Subcutaneous adipose tissue (tissue), 4 donors: ENCODE data around the gene AHCTF1. TPM values are rescaled to one million over a fixed set of nuclear protein-coding genes. Genes with fewer than 3 reads are reported as not detected.

ENCODE experiments used
- total RNA-seq, 4 donors: library from RNA; depleted of rRNA; stranded (reverse); fragments of >200 nt; gene quantifications; one replicate each; pipeline ENCODE4 v1.1.0, GENCODE V29; 2016
- TF ChIP-seq, protein P1 (sequence below): fragments of 450-650 bp; IDR thresholded peaks from one replicate; pipeline ENCODE4 v1.5.1; 2016; ENCODE audit warnings: low read depth, mild to moderate bottlenecking, control low read depth, antibody characterized with exemption, moderate library complexity

The AHCTF1 gene
- total RNA-seq, 4 donors from 2014 or later, result 53.9 to 97.5 (median 64.6) TPM

DNA sequence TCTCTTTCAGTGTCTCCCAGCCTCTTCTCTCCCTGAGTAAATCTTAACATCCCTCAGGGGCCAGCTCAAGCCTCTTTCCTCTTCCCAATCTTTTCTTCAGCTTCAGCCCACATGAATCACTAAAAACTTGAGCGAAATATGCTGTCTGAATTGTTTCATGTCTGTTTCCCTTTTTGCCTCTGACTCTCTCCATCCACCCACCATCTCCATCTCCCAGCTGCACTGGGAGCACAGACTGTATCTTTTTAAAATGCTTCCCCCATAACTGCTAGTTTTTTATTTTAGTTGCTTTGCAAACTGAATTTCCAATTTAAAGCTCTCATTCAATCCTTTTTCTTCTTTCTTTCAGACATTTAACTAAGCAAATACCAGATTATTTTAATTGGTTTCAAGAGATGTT lies 3.0 kb upstream of the AHCTF1 start:
- TF ChIP-seq, protein P1, sequence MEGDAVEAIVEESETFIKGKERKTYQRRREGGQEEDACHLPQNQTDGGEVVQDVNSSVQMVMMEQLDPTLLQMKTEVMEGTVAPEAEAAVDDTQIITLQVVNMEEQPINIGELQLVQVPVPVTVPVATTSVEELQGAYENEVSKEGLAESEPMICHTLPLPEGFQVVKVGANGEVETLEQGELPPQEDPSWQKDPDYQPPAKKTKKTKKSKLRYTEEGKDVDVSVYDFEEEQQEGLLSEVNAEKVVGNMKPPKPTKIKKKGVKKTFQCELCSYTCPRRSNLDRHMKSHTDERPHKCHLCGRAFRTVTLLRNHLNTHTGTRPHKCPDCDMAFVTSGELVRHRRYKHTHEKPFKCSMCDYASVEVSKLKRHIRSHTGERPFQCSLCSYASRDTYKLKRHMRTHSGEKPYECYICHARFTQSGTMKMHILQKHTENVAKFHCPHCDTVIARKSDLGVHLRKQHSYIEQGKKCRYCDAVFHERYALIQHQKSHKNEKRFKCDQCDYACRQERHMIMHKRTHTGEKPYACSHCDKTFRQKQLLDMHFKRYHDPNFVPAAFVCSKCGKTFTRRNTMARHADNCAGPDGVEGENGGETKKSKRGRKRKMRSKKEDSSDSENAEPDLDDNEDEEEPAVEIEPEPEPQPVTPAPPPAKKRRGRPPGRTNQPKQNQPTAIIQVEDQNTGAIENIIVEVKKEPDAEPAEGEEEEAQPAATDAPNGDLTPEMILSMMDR, result no peak

DNA sequence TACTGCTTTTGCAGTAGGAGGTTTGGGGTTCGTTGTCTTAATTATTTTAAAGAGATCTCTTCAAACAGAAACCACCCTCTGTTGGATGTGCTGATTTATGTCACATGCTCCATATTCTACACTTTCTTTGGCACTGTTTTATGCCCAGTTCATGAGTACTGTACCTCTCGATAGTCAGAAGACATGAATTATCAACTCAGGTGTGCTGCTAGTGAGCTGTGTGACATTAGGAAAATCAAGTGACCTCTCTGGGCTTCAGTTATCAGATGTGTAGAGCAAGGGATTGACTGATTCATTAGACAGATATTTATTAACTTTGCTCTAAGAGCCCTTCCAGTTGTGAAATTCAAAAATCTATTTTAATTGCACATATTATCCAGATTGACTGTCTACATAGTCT lies 2.1 kb upstream of the AHCTF1 start:
- TF ChIP-seq, protein P1, result no peak

DNA sequence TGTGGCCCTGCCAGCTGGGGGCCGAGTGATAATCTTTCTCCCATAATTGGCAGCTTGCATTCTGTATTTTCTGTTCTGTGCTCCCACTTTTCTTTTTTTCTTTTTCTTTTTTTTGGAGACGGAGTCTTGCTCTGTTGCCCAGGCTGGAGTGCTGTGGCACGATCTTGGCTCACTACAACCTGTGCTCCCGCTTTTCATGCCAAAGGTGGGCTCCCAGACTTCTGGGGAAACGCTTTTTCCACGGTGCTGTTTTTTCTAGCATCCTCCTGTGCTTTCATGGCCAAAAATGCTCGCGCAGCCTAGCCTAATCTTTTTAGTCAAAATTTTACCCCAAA lies 585 bp upstream of the AHCTF1 start:
- TF ChIP-seq, protein P1, result no peak

DNA sequence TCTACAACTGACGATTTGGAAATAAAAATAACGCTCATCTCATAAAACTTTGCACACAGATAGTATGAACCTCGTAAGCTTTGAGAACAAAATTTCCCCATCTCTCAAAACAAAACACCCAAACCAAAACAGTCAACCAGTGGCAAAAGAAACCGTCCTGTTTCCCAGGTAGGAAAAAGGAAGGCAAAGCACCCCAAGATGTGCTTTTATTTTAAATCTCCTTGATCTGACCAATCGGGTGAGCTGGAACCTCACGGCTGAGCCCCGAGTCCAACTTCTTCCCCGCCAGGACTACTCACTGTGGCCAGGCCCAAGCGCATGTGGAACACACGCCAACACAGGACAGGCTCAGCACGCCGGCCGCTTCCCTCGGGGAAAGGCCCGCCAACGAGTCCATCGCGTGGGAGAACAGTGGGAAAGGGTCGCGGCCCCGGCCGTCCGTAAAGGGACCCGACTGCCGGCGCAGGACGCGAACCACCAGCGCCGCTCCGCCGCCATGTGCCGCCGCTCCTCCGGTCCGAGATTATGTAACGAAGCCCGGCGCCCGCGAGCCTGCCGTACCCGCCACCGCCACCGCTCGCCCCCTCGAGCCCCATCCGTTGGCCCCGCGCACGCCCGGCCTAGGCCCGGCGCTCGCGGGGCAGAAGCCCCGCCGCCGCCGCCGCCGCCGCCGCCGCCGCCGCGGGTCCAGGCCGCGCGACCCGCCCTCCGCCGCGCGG lies 759 bp downstream of the AHCTF1 start:
- TF ChIP-seq, protein P1, result no peak

DNA sequence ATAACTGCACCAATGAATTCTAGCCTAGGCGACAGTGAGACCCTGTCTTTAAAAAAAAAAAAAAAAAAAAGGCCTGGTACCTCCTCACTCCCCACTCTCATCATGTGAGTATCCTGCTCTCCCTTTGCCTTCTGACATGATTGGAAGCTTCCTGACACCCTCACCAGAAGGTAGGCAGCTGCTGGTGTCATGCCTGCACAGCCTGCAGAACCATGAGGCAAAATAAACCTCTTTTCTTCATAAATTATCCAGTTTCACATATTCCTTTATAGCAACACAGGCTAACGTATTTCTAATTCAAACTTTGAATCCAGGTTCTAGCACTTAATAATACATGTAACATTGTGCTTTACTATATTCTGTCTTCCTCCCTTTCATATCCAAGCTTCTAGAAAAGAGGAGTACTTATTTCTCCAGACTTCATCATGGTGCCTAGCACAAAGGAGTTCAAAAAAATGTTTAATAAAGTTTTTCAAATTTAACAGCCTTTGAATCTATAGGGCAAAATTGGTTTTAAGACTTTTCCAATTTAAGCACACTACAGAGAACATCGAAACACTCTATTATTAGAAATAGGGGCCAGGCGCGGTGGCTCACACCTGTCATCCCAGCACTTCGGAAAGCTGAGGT lies 5.6 kb downstream of the AHCTF1 start:
- TF ChIP-seq, protein P1, result no peak

DNA sequence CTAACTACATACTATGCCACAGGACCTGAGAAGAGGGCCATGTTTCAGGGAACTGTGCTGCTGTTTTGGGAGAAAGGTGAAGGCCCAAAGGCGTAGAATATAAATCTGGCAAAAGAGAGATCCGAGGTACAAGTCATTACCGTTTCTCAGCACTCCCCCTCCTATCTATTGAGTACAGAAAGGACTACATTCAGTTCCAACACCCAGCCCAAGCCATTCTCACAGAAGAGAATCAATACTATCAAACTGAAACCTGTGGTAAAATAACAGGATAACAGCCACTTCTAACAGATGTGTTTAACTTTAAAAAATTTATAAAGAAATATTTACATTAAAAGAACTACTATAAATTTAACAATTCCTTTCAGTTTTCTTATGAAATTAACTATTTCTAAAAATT lies 7.8 kb downstream of the AHCTF1 start:
- TF ChIP-seq, protein P1, result no peak

DNA sequence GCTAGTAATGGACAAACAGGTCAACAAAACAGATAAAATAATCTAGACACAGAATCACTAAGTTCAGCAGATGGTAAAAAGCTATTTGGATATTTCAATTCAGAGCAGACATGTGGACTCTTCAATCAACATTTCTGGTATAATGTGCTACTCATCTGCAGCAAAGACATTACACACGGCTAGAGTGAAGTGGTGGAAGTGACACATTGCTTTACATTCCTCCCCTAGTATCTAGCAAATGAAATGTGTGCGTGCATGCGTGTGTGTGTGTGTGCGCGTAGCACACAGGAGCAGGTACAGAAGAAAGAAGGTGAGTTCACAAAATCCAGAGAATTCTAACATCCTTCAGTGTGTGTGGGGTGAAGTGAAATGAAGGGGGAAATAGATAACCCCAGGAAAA lies 8.3 kb downstream of the AHCTF1 start:
- TF ChIP-seq, protein P1, result no peak
